IPS-18c (cell line): ENCODE data around the gene MARS1.
"Not testable (repeated sequence)": the region's sequence is repeated elsewhere in the genome, so short reads cannot be mapped to it uniquely, and the experiment has no call there.

ENCODE experiments used
- H3K4me3 ChIP-seq: 2 replicates; pipeline ENCODE4 v1.7.0; 2013; ENCODE audit warnings: low read depth, mild to moderate bottlenecking, low read length, moderate library complexity; ENCODE audit not compliant: insufficient read depth
- H3K9me3 ChIP-seq: one replicate; pipeline ENCODE4 v1.6.1; 2013; ENCODE audit warnings: mild to moderate bottlenecking, low read length, moderate library complexity; ENCODE audit not compliant: control insufficient read depth, insufficient read depth

Gene MARS1

GRCh38 chr12:57498571-57498970, 10.7 kb downstream of the MARS1 start:
- peaks cover 4% of the 10 kb centered on the region for H3K9me3 ChIP-seq

GRCh38 chr12:57500213-57500612, 12.3 kb downstream of the MARS1 start:
- Histone ChIP-seq H3K9me3 (peaks cover 4% of the 10 kb centered on the region), H3K4me3 (no peak overlapping the region)

More at GRCh38 chr12:57498571-57498970, 10.7 kb downstream of the MARS1 start:
- H3K4me3 ChIP-seq = no peak overlapping the region

- H3K4me3 ChIP-seq, H3K9me3 ChIP-seq: not testable (repeated sequence)
Measured at GRCh38 chr12:57502311-57502969, 14.6 kb downstream of the MARS1 start.

- H3K4me3 ChIP-seq, H3K9me3 ChIP-seq: not testable (repeated sequence)
Measured at GRCh38 chr12:57506541-57506940, 18.7 kb downstream of the MARS1 start.

GRCh38 chr12:57507796-57508195, 19.9 kb downstream of the MARS1 start:
- H3K4me3 ChIP-seq, H3K9me3 ChIP-seq: not testable (repeated sequence)

GRCh38 chr12:57511161-57511560, 23.3 kb downstream of the MARS1 start:
- no peak overlapping the region for H3K4me3 ChIP-seq
- H3K9me3 ChIP-seq = no peaks in the 10 kb centered on the region

- H3K4me3 ChIP-seq = no peak overlapping the region; the same call in 1 of the 2 replicates
- H3K9me3 ChIP-seq = no peaks in the 10 kb centered on the region
Measured at GRCh38 chr12:57511588-57512325, 23.9 kb downstream of the MARS1 start.

GRCh38 chr12:57512665-57513064, 24.8 kb downstream of the MARS1 start:
- Histone ChIP-seq H3K4me3 (no peak overlapping the region), H3K9me3 (no peaks in the 10 kb centered on the region)

GRCh38 chr12:57513266-57513665, 25.4 kb downstream of the MARS1 start:
- no peaks in the 10 kb centered on the region for H3K9me3 ChIP-seq
- no peak overlapping the region for H3K4me3 ChIP-seq

GRCh38 chr12:57513677-57514076, 25.8 kb downstream of the MARS1 start:
- H3K4me3 ChIP-seq, H3K9me3 ChIP-seq: not testable (repeated sequence)

GRCh38 chr12:57514246-57514645, 26.4 kb downstream of the MARS1 start:
- not testable (repeated sequence) for H3K9me3 ChIP-seq, H3K4me3 ChIP-seq

GRCh38 chr12:57514720-57515407, 27.0 kb downstream of the MARS1 start:
- H3K9me3 ChIP-seq = no peaks in the 10 kb centered on the region
- H3K4me3 ChIP-seq = no peak overlapping the region

- H3K4me3 ChIP-seq = no peak overlapping the region
- H3K9me3 ChIP-seq = no peaks in the 10 kb centered on the region
Measured at GRCh38 chr12:57515408-57515933, 27.6 kb downstream of the MARS1 start.

GRCh38 chr12:57515934-57516541, 28.2 kb downstream of the MARS1 start:
- Histone ChIP-seq H3K4me3 (no peak overlapping the region), H3K9me3 (no peaks in the 10 kb centered on the region)

- Histone ChIP-seq H3K9me3 (no peaks in the 10 kb centered on the region), H3K4me3 (no peak overlapping the region)
Measured at GRCh38 chr12:57516617-57517153, 28.8 kb downstream of the MARS1 start.

- Histone ChIP-seq H3K9me3 (no peaks in the 10 kb centered on the region), H3K4me3 (no peak overlapping the region)
Measured at GRCh38 chr12:57517187-57517586, 29.3 kb downstream of the MARS1 start.

- not testable (repeated sequence) for H3K9me3 ChIP-seq, H3K4me3 ChIP-seq
Measured at GRCh38 chr12:57517718-57518117, 29.9 kb downstream of the MARS1 start.
